SK-N-SH (cell line): ENCODE results near the gene PROSER3. TPM values are rescaled to one million over a fixed set of nuclear protein-coding genes. Genes with fewer than 3 reads are reported as not detected.

Experiments used
- CTCF ChIA-PET: fragments of 300-600, 350-600 bp; formaldehyde crosslinking; extraction: SDS; loops from one replicate; lab custom pipeline; 2021; lab: Yijun Ruan, JAX
- POLR2A ChIA-PET: fragments of 350-600 bp; sonication (Branson Sonifier 250); formaldehyde crosslinking; extraction: SDS; loops from one replicate; lab custom pipeline; 2020; ENCODE audit warnings: antibody characterized with exemption, inconsistent platforms; lab: Yijun Ruan, JAX
- DNase-seq: peaks from one replicate; pipeline ENCODE4 v3.0.0; 2012
- H2AFZ ChIP-seq: fragments of 200-600 bp; sonication (generic); 2 replicates; pipeline ENCODE4 v1.8.1; 2016; ENCODE audit warnings: antibody characterized with exemption, mild to moderate bottlenecking, low read depth
- H3F3A ChIP-seq: fragments of 200-600 bp; sonication (generic); replicated peaks from 2 replicates; pipeline ENCODE3; 2016; ENCODE audit warnings: antibody characterized with exemption, mild to moderate bottlenecking; ENCODE audit not compliant: insufficient read depth
- H3K27ac ChIP-seq, 2 experiments: fragments of 200-500 bp in 1 of 2; fragments of 200-600 bp in 1 of 2; sonication (Bioruptor generic) in 1 of 2; sonication (generic), shearing (Covaris generic) in 1 of 2; 2 replicates each; pipeline versions ENCODE4 v1.5.1 to v1.6.1; 2014 to 2016; ENCODE audit warnings: low read depth in 2 of 2, inconsistent platforms in 1 of 2, low read length in 1 of 2, mild to moderate bottlenecking in 1 of 2, mixed read lengths in 1 of 2
- H3K27me3 ChIP-seq: fragments of 200-600 bp; sonication (generic), shearing (Covaris generic); 2 replicates; pipeline ENCODE4 v1.6.1; 2016; ENCODE audit warnings: mixed run types; ENCODE audit not compliant: insufficient read depth
- H3K36me3 ChIP-seq, 2 experiments: fragments of 200-500 bp in 1 of 2; fragments of 200-600 bp in 1 of 2; sonication (Bioruptor generic) in 1 of 2; sonication (generic) in 1 of 2; replicated peaks in 1 of 2; 2 replicates each; pipeline versions ENCODE3 to v1.5.1; 2014 to 2016; ENCODE audit warnings: low read length in 1 of 2, mild to moderate bottlenecking in 1 of 2; ENCODE audit not compliant: insufficient read depth in 2 of 2, control insufficient read depth in 1 of 2
- H3K4me1 ChIP-seq, 2 experiments: fragments of 200-500 bp in 1 of 2; fragments of 200-600 bp in 1 of 2; sonication (Bioruptor generic) in 1 of 2; sonication (generic), shearing (Covaris generic) in 1 of 2; 2 replicates each; pipeline versions ENCODE4 v1.5.1 to v1.6.1; 2014 to 2016; ENCODE audit warnings: low read depth in 1 of 2, low read length in 1 of 2, mixed run types in 1 of 2; ENCODE audit not compliant: insufficient read depth in 2 of 2, control insufficient read depth in 1 of 2
- H3K4me2 ChIP-seq: fragments of 200-600 bp; sonication (generic), shearing (Covaris generic); 2 replicates; pipeline ENCODE4 v1.6.1; 2017; ENCODE audit warnings: mixed run types
- H3K4me3 ChIP-seq, 2 experiments: fragments of 200-500 bp in 1 of 2; fragments of 200-600 bp in 1 of 2; sonication (Bioruptor generic) in 1 of 2; sonication (generic), shearing (Covaris generic) in 1 of 2; 2 replicates each; pipeline versions ENCODE4 v1.5.1 to v1.8.1; 2014 to 2016; ENCODE audit warnings: low read depth in 2 of 2, inconsistent platforms in 1 of 2, low read length in 1 of 2, mild to moderate bottlenecking in 1 of 2, mixed read lengths in 1 of 2, moderate library complexity in 1 of 2
- H3K79me2 ChIP-seq: fragments of 200-600 bp; sonication (generic); 2 replicates; pipeline ENCODE4 v1.8.1; 2017; ENCODE audit warnings: mild to moderate bottlenecking; ENCODE audit not compliant: insufficient read depth
- H3K9ac ChIP-seq: fragments of 200-600 bp; sonication (generic); 2 replicates; pipeline ENCODE4 v1.6.1; 2017; ENCODE audit warnings: mixed run types
- H3K9me2 ChIP-seq: fragments of 200-600 bp; sonication (generic); 2 replicates; pipeline ENCODE4 v1.6.1; 2017; ENCODE audit warnings: mixed run types
- H3K9me3 ChIP-seq: fragments of 200-600 bp; sonication (generic); 2 replicates; pipeline ENCODE4 v1.6.1; 2017; ENCODE audit warnings: mixed run types, mild to moderate bottlenecking, moderate library complexity
- H4K20me1 ChIP-seq: fragments of 200-600 bp; sonication (generic); 2 replicates; pipeline ENCODE4 v1.6.1; 2017; ENCODE audit warnings: mild to moderate bottlenecking, mixed run types; ENCODE audit not compliant: insufficient read depth
- CHD2 ChIP-seq: fragments of 150-350 bp; IDR thresholded peaks from 2 replicates; pipeline ENCODE4 v1.6.1; 2018; ENCODE audit warnings: low read length; ENCODE audit not compliant: partially characterized antibody
- EZH2phosphoT487 ChIP-seq: fragments of 200-600 bp; sonication (generic); IDR thresholded peaks from 2 replicates; pipeline ENCODE4 v1.6.1; 2017; ENCODE audit warnings: low read depth, mixed run types, mild to moderate bottlenecking, antibody characterized with exemption, moderate library complexity, borderline replicate concordance
- GATA2 ChIP-seq: sonication (generic); formaldehyde crosslinking; IDR thresholded peaks from 2 replicates; pipeline ENCODE4 v1.5.0; 2020; ENCODE audit warnings: mild to moderate bottlenecking, missing genetic modification reagents
- JUND ChIP-seq: IDR thresholded peaks from 2 replicates; pipeline ENCODE4 v1.4.0; 2012
- MXI1 ChIP-seq: IDR thresholded peaks from 2 replicates; pipeline ENCODE4 v1.6.1; 2012; ENCODE audit warnings: mild to moderate bottlenecking, low read depth, low read length, improper control_type of control experiment
- NFIC ChIP-seq: IDR thresholded peaks from 2 replicates; pipeline ENCODE4 v1.4.0; 2012; ENCODE audit warnings: borderline replicate concordance
- NRF1 ChIP-seq: IDR thresholded peaks from 2 replicates; pipeline ENCODE4 v1.6.1; 2012; ENCODE audit warnings: low read depth, mild to moderate bottlenecking, low read length
- RAD21 ChIP-seq: IDR thresholded peaks from 2 replicates; pipeline ENCODE4 v1.6.1; 2012; ENCODE audit warnings: mild to moderate bottlenecking, low read length
- RFX5 ChIP-seq: IDR thresholded peaks from 2 replicates; pipeline ENCODE4 v1.6.1; 2012; ENCODE audit warnings: mild to moderate bottlenecking, improper control_type of control experiment, low read length
- SIN3A ChIP-seq: IDR thresholded peaks from 2 replicates; pipeline ENCODE4 v1.6.1; 2012; ENCODE audit warnings: low read depth, mild to moderate bottlenecking, low read length, moderate library complexity, borderline replicate concordance
- TAF1 ChIP-seq: IDR thresholded peaks from 2 replicates; pipeline ENCODE4 v1.6.1; 2012; ENCODE audit warnings: low read depth, mild to moderate bottlenecking, low read length, moderate library complexity, borderline replicate concordance
- TCF12 ChIP-seq: IDR thresholded peaks from 2 replicates; pipeline ENCODE4 v1.4.0; 2012
- YY1 ChIP-seq: IDR thresholded peaks from 2 replicates; pipeline ENCODE4 v1.4.0; 2012; ENCODE audit warnings: low read depth, mild to moderate bottlenecking
- WGBS: methylation state at CpG from one replicate; pipeline ENCODE4 v1.1.6; 2017; ENCODE audit warnings: low lambda C conversion rate; 5-methylcytosine and 5-hydroxymethylcytosine counted together
- polyA plus RNA-seq, 3 experiments: library from polyadenylated mRNA; depleted of rRNA; stranded (reverse); fragments of >200 nt; gene quantifications; 2 replicates each; pipeline ENCODE4 v1.2.3, GENCODE V29; 2012
- TF ChIP-seq, protein P1 (sequence below): fragments of 200-600 bp; sonication (generic); IDR thresholded peaks from 2 replicates; pipeline ENCODE4 v1.6.1; 2017; ENCODE audit warnings: antibody characterized with exemption, mild to moderate bottlenecking, moderate library complexity
- TF ChIP-seq, protein P2 (sequence below): fragments of 150-350 bp; IDR thresholded peaks from 2 replicates; pipeline ENCODE4 v1.6.1; 2016; ENCODE audit warnings: mild to moderate bottlenecking, low read depth, low read length
- TF ChIP-seq, protein P3 (sequence below): IDR thresholded peaks from 2 replicates; pipeline ENCODE4 v1.6.1; 2012; ENCODE audit warnings: mild to moderate bottlenecking, low read depth, low read length, moderate library complexity
- TF ChIP-seq, protein P4 (sequence below): IDR thresholded peaks from 2 replicates; pipeline ENCODE4 v1.4.0; 2012; ENCODE audit warnings: low read depth, borderline replicate concordance

PROSER3 gene
- polyA plus RNA-seq, 1 of the 3 experiments (the other 2 are of a cell fraction): 12.5 TPM

DNA sequence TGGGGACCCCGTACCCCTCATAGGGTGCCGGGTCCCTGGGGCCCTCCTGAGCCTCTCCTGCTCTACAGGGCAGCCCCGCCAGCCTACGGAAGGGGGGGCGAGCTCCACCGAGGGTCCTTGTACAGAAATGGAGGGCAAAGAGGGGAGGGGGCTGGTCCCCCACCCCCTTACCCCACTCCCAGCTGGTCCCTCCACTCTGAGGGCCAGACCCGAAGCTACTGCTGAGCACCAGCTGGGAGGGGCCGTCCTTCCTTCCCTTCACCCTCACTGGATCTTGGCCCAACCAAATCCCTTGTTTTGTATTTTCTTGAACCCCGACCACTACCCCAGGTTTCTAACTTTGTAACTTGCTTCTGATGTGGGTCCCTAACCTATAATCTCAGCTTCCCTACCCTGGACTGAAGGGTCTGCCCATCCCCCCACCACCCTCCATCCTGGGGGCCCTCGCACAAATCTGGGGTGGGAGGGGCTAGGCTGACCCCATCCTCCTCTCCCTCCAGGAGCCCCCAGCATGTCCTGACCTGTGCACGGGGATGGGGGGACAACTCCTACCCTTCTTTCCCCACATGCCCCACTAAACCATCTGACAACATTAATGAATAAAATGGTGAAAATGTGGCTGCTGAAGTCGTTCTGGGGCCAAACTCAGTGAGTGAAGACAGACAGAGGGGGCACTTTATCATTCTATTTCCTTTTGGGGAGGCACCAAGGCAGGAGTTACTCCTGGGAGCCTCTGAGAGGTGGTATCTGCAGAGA lies 30.4 kb downstream of the PROSER3 start:
- Histone ChIP-seq H4K20me1 (no peaks in the 10 kb centered on the region), H3K79me2 (no peaks in the 10 kb centered on the region), H3K9me2 (no peaks in the 10 kb centered on the region), H3F3A (no peaks in the 10 kb centered on the region), H3K4me1 (no peaks in the 10 kb centered on the region), H3K9ac (no peak overlapping the region), H3K27ac (no peak overlapping the region), H3K9me3 (no peaks in the 10 kb centered on the region), H3K4me3 (no peak overlapping the region), H3K4me2 (no peak overlapping the region), H3K36me3 (peaks cover 0 to 3% of the 10 kb centered on the region in 2 experiments), H3K27me3 (no peaks in the 10 kb centered on the region), H2AFZ (no peak overlapping the region)
- WGBS: 75% methylated on average over 10 of the region's 12 CpGs
- ChIA-PET POLR2A (interaction anchor here (0.6 kb wide), 2 partner anchors 10 to 22 kb away, joined by 3 to 4 read pairs; no protein-coding TSS in a partner anchor), CTCF (interaction anchor here (1.9 kb wide), 1 partner anchor 31 kb away, joined by 6 read pairs; no protein-coding TSS in a partner anchor)
- DNase-seq: no peak
- TF ChIP-seq, protein P1, sequence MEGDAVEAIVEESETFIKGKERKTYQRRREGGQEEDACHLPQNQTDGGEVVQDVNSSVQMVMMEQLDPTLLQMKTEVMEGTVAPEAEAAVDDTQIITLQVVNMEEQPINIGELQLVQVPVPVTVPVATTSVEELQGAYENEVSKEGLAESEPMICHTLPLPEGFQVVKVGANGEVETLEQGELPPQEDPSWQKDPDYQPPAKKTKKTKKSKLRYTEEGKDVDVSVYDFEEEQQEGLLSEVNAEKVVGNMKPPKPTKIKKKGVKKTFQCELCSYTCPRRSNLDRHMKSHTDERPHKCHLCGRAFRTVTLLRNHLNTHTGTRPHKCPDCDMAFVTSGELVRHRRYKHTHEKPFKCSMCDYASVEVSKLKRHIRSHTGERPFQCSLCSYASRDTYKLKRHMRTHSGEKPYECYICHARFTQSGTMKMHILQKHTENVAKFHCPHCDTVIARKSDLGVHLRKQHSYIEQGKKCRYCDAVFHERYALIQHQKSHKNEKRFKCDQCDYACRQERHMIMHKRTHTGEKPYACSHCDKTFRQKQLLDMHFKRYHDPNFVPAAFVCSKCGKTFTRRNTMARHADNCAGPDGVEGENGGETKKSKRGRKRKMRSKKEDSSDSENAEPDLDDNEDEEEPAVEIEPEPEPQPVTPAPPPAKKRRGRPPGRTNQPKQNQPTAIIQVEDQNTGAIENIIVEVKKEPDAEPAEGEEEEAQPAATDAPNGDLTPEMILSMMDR: no peak
- TF ChIP-seq EZH2phosphoT487: no peak
- no peak for TF ChIP-seq TAF1
- no peak for TF ChIP-seq NRF1
- TF ChIP-seq MXI1: no peak
- no peak for TF ChIP-seq JUND
- TF ChIP-seq NFIC: no peak
- TF ChIP-seq, protein P2, sequence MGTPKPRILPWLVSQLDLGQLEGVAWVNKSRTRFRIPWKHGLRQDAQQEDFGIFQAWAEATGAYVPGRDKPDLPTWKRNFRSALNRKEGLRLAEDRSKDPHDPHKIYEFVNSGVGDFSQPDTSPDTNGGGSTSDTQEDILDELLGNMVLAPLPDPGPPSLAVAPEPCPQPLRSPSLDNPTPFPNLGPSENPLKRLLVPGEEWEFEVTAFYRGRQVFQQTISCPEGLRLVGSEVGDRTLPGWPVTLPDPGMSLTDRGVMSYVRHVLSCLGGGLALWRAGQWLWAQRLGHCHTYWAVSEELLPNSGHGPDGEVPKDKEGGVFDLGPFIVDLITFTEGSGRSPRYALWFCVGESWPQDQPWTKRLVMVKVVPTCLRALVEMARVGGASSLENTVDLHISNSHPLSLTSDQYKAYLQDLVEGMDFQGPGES: no peak

DNA sequence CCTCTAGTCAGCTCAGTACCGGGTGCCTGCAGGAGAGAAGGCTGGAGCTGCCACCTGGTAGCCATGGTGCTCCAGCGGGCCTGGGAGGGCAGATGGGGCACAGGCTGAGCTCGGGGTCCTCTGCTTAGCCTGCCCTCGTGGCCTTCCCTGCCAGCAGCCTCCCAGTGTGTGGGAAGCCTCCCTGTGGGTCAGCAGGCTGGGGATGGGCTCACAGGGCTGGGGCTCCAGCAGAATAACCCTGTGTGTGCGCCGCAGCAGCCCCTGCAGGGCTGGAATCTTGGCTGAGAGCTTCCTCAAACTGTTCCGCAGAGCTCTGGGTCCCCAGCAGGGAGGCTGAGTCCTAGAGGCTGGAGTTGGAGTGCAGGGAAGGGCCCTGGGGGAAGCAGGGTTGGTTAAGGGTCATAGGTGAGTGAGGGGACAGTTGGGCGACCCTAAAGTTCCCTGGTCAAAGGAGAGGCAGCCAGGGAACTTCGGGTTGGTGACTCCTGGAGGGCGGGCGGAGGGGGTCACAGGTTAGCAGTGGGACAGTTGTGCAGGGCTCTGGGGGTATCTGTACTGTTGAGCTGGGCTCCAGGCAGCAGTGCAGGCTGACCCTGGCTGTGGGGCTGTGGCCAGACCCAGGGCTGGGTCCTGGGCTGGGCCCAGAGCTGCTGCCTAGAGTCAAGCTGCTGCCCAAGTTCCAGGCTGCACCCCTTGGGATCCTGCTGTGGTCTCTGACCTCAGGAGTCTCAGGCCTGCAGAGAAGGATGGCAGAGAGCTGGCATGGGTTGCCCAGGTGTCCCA lies 31.4 kb downstream of the PROSER3 start:
- Histone ChIP-seq H4K20me1 (no peaks in the 10 kb centered on the region), H2AFZ (no peak overlapping the region), H3K9me3 (no peaks in the 10 kb centered on the region), H3K4me2 (no peak overlapping the region), H3K27ac (no peak overlapping the region), H3F3A (no peaks in the 10 kb centered on the region), H3K9me2 (no peaks in the 10 kb centered on the region), H3K4me1 (no peaks in the 10 kb centered on the region), H3K79me2 (no peaks in the 10 kb centered on the region), H3K4me3 (no peak overlapping the region), H3K27me3 (no peaks in the 10 kb centered on the region), H3K36me3 (peaks cover 0 to 3% of the 10 kb centered on the region in 2 experiments), H3K9ac (no peak overlapping the region)
- no peak for DNase-seq
- no peak for TF ChIP-seq TCF12
- TF ChIP-seq CHD2: no peak
- no peak for TF ChIP-seq SIN3A
- no peak for TF ChIP-seq YY1
- no peak for TF ChIP-seq JUND
- TF ChIP-seq, protein P3, sequence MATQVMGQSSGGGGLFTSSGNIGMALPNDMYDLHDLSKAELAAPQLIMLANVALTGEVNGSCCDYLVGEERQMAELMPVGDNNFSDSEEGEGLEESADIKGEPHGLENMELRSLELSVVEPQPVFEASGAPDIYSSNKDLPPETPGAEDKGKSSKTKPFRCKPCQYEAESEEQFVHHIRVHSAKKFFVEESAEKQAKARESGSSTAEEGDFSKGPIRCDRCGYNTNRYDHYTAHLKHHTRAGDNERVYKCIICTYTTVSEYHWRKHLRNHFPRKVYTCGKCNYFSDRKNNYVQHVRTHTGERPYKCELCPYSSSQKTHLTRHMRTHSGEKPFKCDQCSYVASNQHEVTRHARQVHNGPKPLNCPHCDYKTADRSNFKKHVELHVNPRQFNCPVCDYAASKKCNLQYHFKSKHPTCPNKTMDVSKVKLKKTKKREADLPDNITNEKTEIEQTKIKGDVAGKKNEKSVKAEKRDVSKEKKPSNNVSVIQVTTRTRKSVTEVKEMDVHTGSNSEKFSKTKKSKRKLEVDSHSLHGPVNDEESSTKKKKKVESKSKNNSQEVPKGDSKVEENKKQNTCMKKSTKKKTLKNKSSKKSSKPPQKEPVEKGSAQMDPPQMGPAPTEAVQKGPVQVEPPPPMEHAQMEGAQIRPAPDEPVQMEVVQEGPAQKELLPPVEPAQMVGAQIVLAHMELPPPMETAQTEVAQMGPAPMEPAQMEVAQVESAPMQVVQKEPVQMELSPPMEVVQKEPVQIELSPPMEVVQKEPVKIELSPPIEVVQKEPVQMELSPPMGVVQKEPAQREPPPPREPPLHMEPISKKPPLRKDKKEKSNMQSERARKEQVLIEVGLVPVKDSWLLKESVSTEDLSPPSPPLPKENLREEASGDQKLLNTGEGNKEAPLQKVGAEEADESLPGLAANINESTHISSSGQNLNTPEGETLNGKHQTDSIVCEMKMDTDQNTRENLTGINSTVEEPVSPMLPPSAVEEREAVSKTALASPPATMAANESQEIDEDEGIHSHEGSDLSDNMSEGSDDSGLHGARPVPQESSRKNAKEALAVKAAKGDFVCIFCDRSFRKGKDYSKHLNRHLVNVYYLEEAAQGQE: no peak
- no peak for TF ChIP-seq RAD21
- TF ChIP-seq RFX5: no peak
- TF ChIP-seq GATA2 (CRISPR knock-in tag): no peak
- TF ChIP-seq MXI1: no peak
- TF ChIP-seq, protein P4, sequence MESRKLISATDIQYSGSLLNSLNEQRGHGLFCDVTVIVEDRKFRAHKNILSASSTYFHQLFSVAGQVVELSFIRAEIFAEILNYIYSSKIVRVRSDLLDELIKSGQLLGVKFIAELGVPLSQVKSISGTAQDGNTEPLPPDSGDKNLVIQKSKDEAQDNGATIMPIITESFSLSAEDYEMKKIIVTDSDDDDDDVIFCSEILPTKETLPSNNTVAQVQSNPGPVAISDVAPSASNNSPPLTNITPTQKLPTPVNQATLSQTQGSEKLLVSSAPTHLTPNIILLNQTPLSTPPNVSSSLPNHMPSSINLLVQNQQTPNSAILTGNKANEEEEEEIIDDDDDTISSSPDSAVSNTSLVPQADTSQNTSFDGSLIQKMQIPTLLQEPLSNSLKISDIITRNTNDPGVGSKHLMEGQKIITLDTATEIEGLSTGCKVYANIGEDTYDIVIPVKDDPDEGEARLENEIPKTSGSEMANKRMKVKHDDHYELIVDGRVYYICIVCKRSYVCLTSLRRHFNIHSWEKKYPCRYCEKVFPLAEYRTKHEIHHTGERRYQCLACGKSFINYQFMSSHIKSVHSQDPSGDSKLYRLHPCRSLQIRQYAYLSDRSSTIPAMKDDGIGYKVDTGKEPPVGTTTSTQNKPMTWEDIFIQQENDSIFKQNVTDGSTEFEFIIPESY: no peak
- CTCF ChIA-PET: no interaction called here
- 68% methylated on average over 8 of the region's 11 CpGs for WGBS
- POLR2A ChIA-PET: no interaction called here
